CD1c-positive myeloid dendritic cell (primary cell): Measurements from ENCODE around the gene LGALS14.

Source experiments
- DNase-seq: peaks from one replicate; pipeline ENCODE4 v3.0.0-alpha.2; 2016; ENCODE audit errors: extremely low spot score

The LGALS14 gene

GRCh38 chr19:39746836-39747529, 42.7 kb downstream of the LGALS14 start:
- DNase-seq = no peak

GRCh38 chr19:39749981-39750380, 45.7 kb downstream of the LGALS14 start:
- no peak for DNase-seq

- DNase-seq = no peak
Measured at GRCh38 chr19:39752390-39752789, 48.1 kb downstream of the LGALS14 start.

- no peak for DNase-seq
Measured at GRCh38 chr19:39752795-39753194, 48.5 kb downstream of the LGALS14 start.

GRCh38 chr19:39754544-39754943, 50.3 kb downstream of the LGALS14 start:
- no peak for DNase-seq

- no peak for DNase-seq
Measured at GRCh38 chr19:39754971-39755370, 50.7 kb downstream of the LGALS14 start.
